GM15510 (cell line): ENCODE data around the gene RNF166.

Experiments
- POLR2A ChIP-seq: IDR thresholded peaks from 3 replicates; pipeline ENCODE4 v1.6.1; 2011; ENCODE audit warnings: borderline replicate concordance; ENCODE audit not compliant: insufficient read length; ENCODE audit errors: extremely low read depth

Gene RNF166

DNA sequence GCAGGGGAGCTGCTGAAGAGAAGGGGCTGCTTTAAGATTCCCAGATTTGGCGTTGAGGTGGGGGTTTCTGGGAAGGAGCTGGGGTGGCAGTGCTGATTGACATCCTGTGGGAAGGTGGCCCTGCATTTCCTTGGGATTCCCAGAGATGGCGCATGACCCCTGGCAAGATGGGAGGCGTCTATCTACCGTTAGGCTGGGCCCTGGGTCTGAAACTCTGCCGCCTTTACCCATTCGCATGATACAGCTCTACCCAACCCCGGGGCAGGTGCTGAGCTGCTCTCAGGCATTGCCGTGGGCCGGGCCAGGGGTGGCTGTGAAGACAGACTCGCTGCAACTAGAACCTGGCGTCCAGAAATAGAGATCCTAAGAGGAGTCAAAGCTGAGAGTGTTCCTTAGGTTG is 33.4 kb downstream of the RNF166 start:
- no peak for TF ChIP-seq POLR2A

- TF ChIP-seq POLR2A = no peak
Measured at GRCh38 chr16:88671806-88672205, 34.4 kb downstream of the RNF166 start.

DNA sequence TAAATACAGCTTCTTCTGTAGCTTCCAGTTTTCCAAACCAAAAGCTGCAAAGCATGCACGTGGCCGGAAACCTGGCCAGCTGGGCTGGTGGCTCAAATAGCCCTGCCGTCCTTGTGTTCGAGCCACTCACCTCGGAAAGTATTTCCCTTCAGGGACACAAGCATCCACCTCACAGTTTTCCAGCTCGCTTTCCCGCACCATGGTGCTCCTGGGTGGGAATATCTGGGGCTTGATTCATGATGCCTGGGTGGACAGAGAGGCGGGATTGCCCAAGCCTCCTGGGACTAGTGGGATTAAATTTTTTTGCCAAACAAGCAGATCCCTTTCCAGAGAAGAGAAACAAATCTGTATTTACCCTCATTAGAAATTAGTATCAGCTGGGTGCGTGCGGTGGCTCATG is 36.2 kb downstream of the RNF166 start:
- TF ChIP-seq POLR2A = no peak

GRCh38 chr16:88667461-88667860 is 38.7 kb downstream of the RNF166 start:
- no peak for TF ChIP-seq POLR2A

- TF ChIP-seq POLR2A = no peak
Measured at GRCh38 chr16:88665570-88665969, 40.6 kb downstream of the RNF166 start.

DNA sequence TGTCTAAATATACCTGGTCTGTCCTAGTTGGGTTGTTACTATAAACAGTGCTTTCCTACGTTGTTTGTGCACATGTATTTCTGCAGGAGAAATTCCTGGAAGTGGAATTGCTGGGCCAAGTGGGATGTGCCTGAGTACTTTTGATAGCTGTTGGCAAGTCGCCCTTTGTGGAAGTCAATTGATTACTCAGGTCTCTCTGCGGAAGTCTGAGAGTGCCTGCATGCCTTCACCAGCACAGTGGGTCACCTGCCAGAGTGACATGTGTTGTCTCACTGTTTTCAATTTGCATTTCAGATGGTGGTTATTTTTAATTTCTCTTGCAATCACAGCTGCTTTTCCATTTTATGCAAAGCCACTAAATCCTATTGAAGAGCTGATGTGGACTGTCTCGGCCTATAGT is 41.1 kb downstream of the RNF166 start:
- no peak for TF ChIP-seq POLR2A

DNA sequence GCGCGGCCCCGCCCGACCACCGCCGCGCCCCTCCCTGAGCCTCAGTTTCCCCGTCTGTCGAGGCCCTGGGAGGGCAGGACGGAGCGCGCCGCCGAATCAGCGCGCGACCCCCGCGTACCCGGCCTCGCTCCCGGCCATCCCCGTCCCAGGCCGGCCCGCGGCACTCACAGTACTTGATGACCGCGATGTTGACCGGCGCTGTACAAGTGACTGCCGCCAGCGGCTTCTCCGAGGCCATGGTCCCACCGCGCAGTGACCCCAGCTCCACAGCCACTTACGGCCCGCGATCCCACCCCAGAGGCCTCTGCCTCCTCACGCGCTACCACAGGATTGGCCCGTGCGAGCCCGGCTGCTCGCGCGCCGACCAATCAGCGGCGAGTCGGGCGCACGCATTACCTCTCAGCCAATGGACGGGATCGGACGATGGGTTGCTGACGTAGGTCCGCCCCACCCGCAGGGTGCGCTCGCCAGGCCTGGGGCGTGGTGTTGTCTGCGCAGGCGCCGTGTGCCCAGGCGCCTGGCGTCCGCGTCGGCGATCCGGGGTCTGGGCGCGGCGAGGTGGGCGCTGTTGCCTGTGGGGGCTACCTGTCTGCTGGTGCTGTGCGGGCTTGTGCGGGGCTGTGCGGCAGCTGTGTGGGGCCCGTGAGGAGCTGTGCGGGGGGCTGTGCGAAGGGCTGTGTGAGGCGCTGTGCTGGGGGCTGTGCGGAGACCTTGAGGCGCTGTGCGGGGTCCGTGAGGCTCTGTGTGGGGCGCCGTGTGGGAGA is 43.2 kb downstream of the RNF166 start, which contains the start of gene MVD:
TSS of gene MVD (minus strand) at position 249 of the 764 bp plus-strand sequence. CDS start at position 238, 11 bp downstream.
- TF ChIP-seq POLR2A = peak; percentile 92

GRCh38 chr16:88662222-88662842 is 43.9 kb downstream of the RNF166 start:
- no peak for TF ChIP-seq POLR2A

DNA sequence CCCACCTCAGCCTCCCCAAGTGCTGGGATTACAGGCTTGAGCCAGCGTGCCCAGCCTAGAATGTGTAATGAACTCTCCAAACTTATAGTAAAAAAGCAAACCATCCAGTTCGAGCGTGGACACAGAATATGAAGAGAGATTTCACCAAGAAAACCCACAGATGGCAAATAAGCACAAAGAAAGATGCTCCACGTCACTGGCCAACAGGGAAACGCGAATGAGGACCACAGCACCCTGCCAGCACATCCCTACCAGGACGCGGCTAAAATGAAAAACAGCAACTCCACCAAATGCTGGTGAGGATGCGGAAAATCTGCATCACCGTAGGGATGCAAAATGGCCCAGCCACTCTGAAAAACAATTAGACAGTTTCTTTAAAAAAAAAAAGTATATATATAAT is 44.7 kb downstream of the RNF166 start:
- TF ChIP-seq POLR2A = no peak

DNA sequence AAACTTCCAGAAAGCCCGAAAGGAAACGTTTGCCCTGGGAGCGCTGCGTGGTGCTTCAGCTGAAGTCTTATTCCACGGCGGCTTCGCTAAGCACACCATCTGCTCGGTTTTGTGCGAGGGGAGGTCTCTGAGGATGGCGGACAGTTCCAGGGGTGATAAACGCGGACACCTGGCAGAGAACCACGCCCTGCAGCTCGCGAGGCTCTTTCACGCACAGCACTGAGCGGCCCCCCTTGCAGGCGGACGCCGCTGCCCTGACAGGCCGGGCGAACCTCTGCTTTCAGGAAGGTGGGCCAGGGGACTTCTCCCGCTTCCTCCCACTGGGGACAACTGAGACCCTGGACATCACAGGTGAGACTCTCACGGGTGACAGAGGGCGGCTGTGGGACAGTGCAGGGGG is 47.0 kb downstream of the RNF166 start:
- no peak for TF ChIP-seq POLR2A

DNA sequence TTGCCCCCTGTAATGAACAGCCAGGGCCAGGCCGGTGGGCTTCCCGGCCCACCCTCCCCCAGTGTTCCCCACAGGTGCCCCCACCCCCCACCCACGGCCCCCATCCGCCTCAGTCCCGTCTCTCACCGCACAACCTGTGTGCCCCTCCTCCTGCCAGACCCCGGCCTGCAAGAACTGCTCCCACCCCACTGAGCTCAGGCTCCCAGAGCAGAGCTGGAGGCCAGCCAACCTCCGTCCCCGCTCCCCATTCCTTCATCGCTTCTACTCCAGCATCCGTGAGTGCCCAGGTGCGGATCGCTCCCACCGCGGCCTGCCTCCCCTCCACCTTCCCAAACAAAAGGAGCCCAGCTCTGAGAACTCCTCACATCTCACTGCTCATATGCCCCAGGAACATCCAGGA is 47.5 kb downstream of the RNF166 start:
- TF ChIP-seq POLR2A = no peak

GRCh38 chr16:88657371-88657770 is 48.8 kb downstream of the RNF166 start:
- TF ChIP-seq POLR2A = no peak

GRCh38 chr16:88656291-88656980 is 49.8 kb downstream of the RNF166 start:
- TF ChIP-seq POLR2A = no peak

DNA sequence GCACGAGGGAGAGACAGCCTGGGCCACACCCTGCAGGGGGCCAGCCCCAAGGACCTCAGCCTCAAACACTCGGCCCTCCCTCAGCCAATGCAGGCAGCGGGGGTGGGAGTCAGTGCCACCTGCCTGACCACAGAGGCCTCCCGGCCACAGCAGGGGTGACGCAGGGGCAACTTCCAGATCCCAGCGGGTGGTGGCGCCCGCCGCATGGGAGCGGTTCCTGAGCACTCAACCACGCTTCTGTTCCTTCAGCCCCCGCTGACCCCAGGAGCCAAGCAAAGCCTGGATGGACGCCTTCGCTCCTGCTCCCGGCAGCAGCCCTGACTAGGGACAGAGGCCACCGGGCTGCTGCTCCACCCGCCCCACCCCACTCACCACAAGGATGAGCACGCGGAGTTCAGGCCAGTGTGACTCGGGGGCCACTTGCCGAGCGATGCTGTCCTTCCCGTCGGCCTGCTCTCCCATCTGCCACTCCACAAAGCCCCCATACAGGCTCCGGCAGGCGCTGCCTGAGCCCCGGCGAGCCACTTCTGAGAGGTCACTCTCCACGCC is 50.4 kb downstream of the RNF166 start:
- TF ChIP-seq POLR2A = no peak

DNA sequence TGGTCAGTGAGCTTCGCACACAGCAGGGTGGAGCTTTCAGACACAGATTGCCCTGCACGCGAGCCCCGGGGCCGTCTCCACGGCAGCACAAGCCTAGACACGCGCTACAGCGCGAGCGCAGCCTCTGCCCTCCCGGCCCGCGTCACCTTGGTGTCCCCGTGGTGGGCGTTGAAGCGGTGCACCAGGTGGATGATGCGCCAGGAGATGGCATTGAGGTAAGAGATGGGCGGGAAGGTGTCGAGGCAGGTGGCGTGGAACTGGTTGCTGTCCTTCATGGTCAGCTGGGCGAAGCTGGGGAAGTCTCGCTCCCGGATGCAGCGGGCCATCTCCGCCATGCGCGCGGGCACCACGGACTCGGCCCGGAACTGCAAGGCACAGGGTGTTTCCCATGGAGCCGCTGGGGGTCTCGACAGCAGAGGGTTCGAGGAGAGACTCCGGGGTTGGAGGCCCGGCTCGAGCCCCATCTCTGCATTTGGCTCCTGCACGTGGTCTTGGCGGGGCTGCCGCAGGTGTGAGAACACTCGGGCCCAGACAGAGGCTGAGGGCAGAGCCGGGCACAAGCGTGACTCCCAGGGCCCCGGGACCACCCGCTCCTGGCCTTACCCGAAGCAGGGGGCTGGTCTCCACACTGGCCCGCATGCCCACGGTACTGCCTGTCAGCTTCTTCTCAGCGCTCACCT is 51.0 kb downstream of the RNF166 start:
- TF ChIP-seq POLR2A = no peak

- TF ChIP-seq POLR2A = no peak
Measured at GRCh38 chr16:88654363-88655052, 51.7 kb downstream of the RNF166 start.
